Neural cell (in vitro differentiated cells): ENCODE data around the gene DBF4B. TPM values are rescaled to one million over a fixed set of nuclear protein-coding genes. Genes with fewer than 3 reads are reported as not detected.

Experiments used
- H2AFZ ChIP-seq: fragments of 200-600, 300-800 bp; sonication (generic), shearing (Covaris generic); 2 replicates; pipeline ENCODE4 v1.6.0; 2014; ENCODE audit warnings: low read depth, mild to moderate bottlenecking, antibody characterized with exemption, low read length, moderate library complexity
- H3F3A ChIP-seq: fragments of 200-600 bp; shearing (Covaris generic); 2 replicates; pipeline ENCODE4 v1.6.1; 2016; ENCODE audit warnings: mild to moderate bottlenecking, moderate library complexity, mixed read lengths, antibody characterized with exemption, low read length; ENCODE audit not compliant: insufficient read depth, poor library complexity, severe bottlenecking
- H3K27ac ChIP-seq: fragments of 200-600, 300-800 bp; sonication (generic), shearing (Covaris generic); 2 replicates; pipeline ENCODE4 v1.5.1; 2014; ENCODE audit warnings: mild to moderate bottlenecking, low read length, moderate library complexity
- H3K27me3 ChIP-seq: fragments of 300-800, 200-600 bp; sonication (generic), shearing (Covaris generic); 2 replicates; pipeline ENCODE4 v1.6.0; 2014; ENCODE audit warnings: mild to moderate bottlenecking, low read depth, low read length, moderate library complexity; ENCODE audit not compliant: insufficient read depth
- H3K36me3 ChIP-seq: fragments of 300-800, 200-600 bp; sonication (generic), shearing (Covaris generic); 2 replicates; pipeline ENCODE4 v1.5.1; 2014; ENCODE audit warnings: mild to moderate bottlenecking, antibody characterized with exemption, low read length, moderate library complexity; ENCODE audit not compliant: insufficient read depth
- H3K4me2 ChIP-seq: fragments of 300-800, 200-600 bp; sonication (generic), shearing (Covaris generic); 2 replicates; pipeline ENCODE4 v1.6.0; 2014; ENCODE audit warnings: mild to moderate bottlenecking, low read length
- H3K4me3 ChIP-seq: fragments of 300-800, 200-600 bp; sonication (generic), shearing (Covaris generic); 2 replicates; pipeline ENCODE4 v1.5.1; 2014; ENCODE audit warnings: mild to moderate bottlenecking, low read length, moderate library complexity
- H3K79me2 ChIP-seq: fragments of 200-600 bp; shearing (Covaris generic); replicated peaks from 2 replicates; pipeline ENCODE4 v1.6.0; 2014; ENCODE audit warnings: mild to moderate bottlenecking, low read length, moderate library complexity; ENCODE audit not compliant: insufficient read depth
- H3K9ac ChIP-seq: fragments of 300-800, 200-600 bp; sonication (generic), shearing (Covaris generic); 2 replicates; pipeline ENCODE4 v1.6.1; 2016; ENCODE audit warnings: mild to moderate bottlenecking, low read length, mixed read lengths
- H3K9me2 ChIP-seq: fragments of 200-600 bp; shearing (Covaris generic); 2 replicates; pipeline ENCODE4 v1.6.1; 2016; ENCODE audit warnings: mild to moderate bottlenecking, low read length, mixed read lengths; ENCODE audit not compliant: insufficient read depth
- H3K9me3 ChIP-seq: fragments of 200-600, 300-800 bp; sonication (generic), shearing (Covaris generic); 2 replicates; pipeline ENCODE4 v1.6.1; 2016; ENCODE audit warnings: mild to moderate bottlenecking, mixed run types, low read length, moderate library complexity, mixed read lengths
- H4K20me1 ChIP-seq: fragments of 200-600 bp; shearing (Covaris generic); 2 replicates; pipeline ENCODE4 v1.6.1; 2016; ENCODE audit warnings: mild to moderate bottlenecking, mixed run types; ENCODE audit not compliant: insufficient read depth
- CTCF ChIP-seq: fragments of 450-650 bp; IDR thresholded peaks from 2 replicates; pipeline ENCODE4 v1.5.1; 2014; ENCODE audit warnings: antibody characterized with exemption, mild to moderate bottlenecking, moderate library complexity; ENCODE audit not compliant: poor library complexity, severe bottlenecking
- EP300 ChIP-seq: fragments of 450-650 bp; conservative IDR thresholded peaks from 2 replicates; pipeline ENCODE4 v1.6.1; 2014; ENCODE audit warnings: antibody characterized with exemption, mild to moderate bottlenecking, moderate library complexity; ENCODE audit not compliant: poor library complexity, severe bottlenecking
- EZH2 ChIP-seq: fragments of 200-600, 300-800 bp; shearing (Covaris generic), sonication (generic); IDR thresholded peaks from 2 replicates; pipeline ENCODE4 v1.6.1; 2014; ENCODE audit warnings: antibody characterized with exemption, low read length, borderline replicate concordance, mild to moderate bottlenecking; ENCODE audit not compliant: insufficient read depth, poor library complexity, severe bottlenecking
- MXI1 ChIP-seq: fragments of 450-650 bp; conservative IDR thresholded peaks from 2 replicates; pipeline ENCODE4 v1.6.1; 2014; ENCODE audit warnings: antibody characterized with exemption, mild to moderate bottlenecking; ENCODE audit not compliant: poor library complexity, severe bottlenecking
- POLR2AphosphoS5 ChIP-seq: IDR thresholded peaks from 2 replicates; pipeline ENCODE4 v1.6.1; 2012
- RAD21 ChIP-seq: fragments of 450-650 bp; conservative IDR thresholded peaks from 2 replicates; pipeline ENCODE4 v1.6.1; 2014; ENCODE audit warnings: antibody characterized with exemption, mild to moderate bottlenecking, moderate library complexity
- REST ChIP-seq: IDR thresholded peaks from 2 replicates; pipeline ENCODE4 v1.6.1; 2012; ENCODE audit warnings: borderline replicate concordance
- SMC3 ChIP-seq: fragments of 450-650 bp; conservative IDR thresholded peaks from 2 replicates; pipeline ENCODE4 v1.6.1; 2014; ENCODE audit warnings: antibody characterized with exemption, mild to moderate bottlenecking, moderate library complexity; ENCODE audit not compliant: poor library complexity
- TAF1 ChIP-seq: IDR thresholded peaks from 2 replicates; pipeline ENCODE4 v1.6.1; 2012; ENCODE audit warnings: low read depth
- polyA plus RNA-seq: library from polyadenylated mRNA; depleted of rRNA; stranded (reverse); fragments of >200 nt; gene quantifications from 2 replicates; pipeline ENCODE4 v1.2.3, GENCODE V29; 2014

Gene DBF4B
- polyA plus RNA-seq, 1 donor from 2014 or later: 10.7 TPM

GRCh38 chr17:44773140-44773539 lies 64.7 kb downstream of the DBF4B start:
- H3K36me3 ChIP-seq: no peaks in the 10 kb centered on the region
- no peak overlapping the region for H2AFZ ChIP-seq
- peaks cover 6% of the 10 kb centered on the region for H3K27me3 ChIP-seq
- H3K4me3 ChIP-seq: no peak overlapping the region
- no peaks in the 10 kb centered on the region for H3F3A ChIP-seq
- H3K79me2 ChIP-seq: no peaks in the 10 kb centered on the region
- H3K27ac ChIP-seq: no peak overlapping the region
- H4K20me1 ChIP-seq: no peaks in the 10 kb centered on the region
- TF ChIP-seq CTCF (no peak), EP300 (no peak), REST (no peak), MXI1 (no peak), RAD21 (no peak), POLR2AphosphoS5 (no peak), TAF1 (no peak), EZH2 (no peak), SMC3 (no peak)
- no peak overlapping the region for H3K9ac ChIP-seq
- no peak overlapping the region for H3K4me2 ChIP-seq
- H3K9me3 ChIP-seq: no peaks in the 10 kb centered on the region
- no peaks in the 10 kb centered on the region for H3K9me2 ChIP-seq

GRCh38 chr17:44774271-44775135 lies 66.0 kb downstream of the DBF4B start:
- Histone ChIP-seq H3F3A (no peaks in the 10 kb centered on the region), H3K9me2 (no peaks in the 10 kb centered on the region), H3K9me3 (no peaks in the 10 kb centered on the region), H3K79me2 (no peaks in the 10 kb centered on the region), H3K27me3 (peaks cover 6% of the 10 kb centered on the region), H4K20me1 (no peaks in the 10 kb centered on the region), H3K9ac (peak overlapping the region; percentile 54), H3K4me2 (peak overlapping the region; percentile 89), H3K36me3 (no peaks in the 10 kb centered on the region), H3K27ac (peak overlapping the region; percentile 28), H2AFZ (peak overlapping the region; percentile 54), H3K4me3 (peak overlapping the region; percentile 92)
- no peak for TF ChIP-seq EP300
- TF ChIP-seq POLR2AphosphoS5: no peak
- no peak for TF ChIP-seq REST
- peak; percentile 99 for TF ChIP-seq CTCF
- TF ChIP-seq SMC3: peak; percentile 90
- TF ChIP-seq RAD21: peak; percentile 99
- no peak for TF ChIP-seq EZH2
- TF ChIP-seq MXI1: no peak
- TF ChIP-seq TAF1: no peak
